Aorta (tissue), 5 donors: Measurements from ENCODE around the gene COL6A1. TPM values are rescaled to one million over a fixed set of nuclear protein-coding genes. Genes with fewer than 3 reads are reported as not detected.
"Not testable (repeated sequence)": the region's sequence is repeated elsewhere in the genome, so short reads cannot be mapped to it uniquely, and the experiment has no call there.

ENCODE experiments used
- ATAC-seq: fragments of 200-7000 bp; cut with Tn5 transposase; one replicate; pipeline ENCODE4 v1.9.1; 2022; ENCODE audit warnings: moderate library complexity; ENCODE audit not compliant: low FRiP score
- DNase-seq, 2 donors: peaks; one replicate each; pipeline ENCODE4 v3.0.0-alpha.2; 2020
- H3K27ac ChIP-seq, 2 donors: one replicate each; pipeline ENCODE4 v1.5.1; 2013; ENCODE audit warnings: low read length in 2 of 2, mild to moderate bottlenecking in 2 of 2, moderate library complexity in 2 of 2, control low read depth in 1 of 2, inconsistent platforms in 1 of 2, low read depth in 1 of 2
- H3K27me3 ChIP-seq, 2 donors: one replicate each; pipeline ENCODE4 v1.6.1; 2013; ENCODE audit warnings: control low read depth in 1 of 2, low read length in 1 of 2, mild to moderate bottlenecking in 1 of 2, moderate library complexity in 1 of 2; ENCODE audit not compliant: insufficient read depth in 2 of 2, control insufficient read depth in 1 of 2
- H3K36me3 ChIP-seq, 2 donors: one replicate each; pipeline ENCODE4 v1.6.1; 2013; ENCODE audit warnings: control low read depth in 1 of 2, low read length in 1 of 2, mild to moderate bottlenecking in 1 of 2; ENCODE audit not compliant: insufficient read depth in 2 of 2, control insufficient read depth in 1 of 2
- H3K4me1 ChIP-seq, 2 donors: one replicate each; pipeline ENCODE4 v1.6.1; 2013; ENCODE audit warnings: low read length in 2 of 2, control low read depth in 1 of 2, mild to moderate bottlenecking in 1 of 2, moderate library complexity in 1 of 2; ENCODE audit not compliant: insufficient read depth in 2 of 2, control insufficient read depth in 1 of 2
- H3K4me3 ChIP-seq, 2 donors: one replicate each; pipeline ENCODE4 v1.5.1; 2013; ENCODE audit warnings: low read length in 2 of 2, control low read depth in 1 of 2, mild to moderate bottlenecking in 1 of 2
- H3K9me3 ChIP-seq: one replicate; pipeline ENCODE4 v1.6.1; 2013; ENCODE audit warnings: mild to moderate bottlenecking, low read length; ENCODE audit not compliant: control insufficient read depth
- WGBS, 2 donors: extraction: QIAGEN DNeasy Blood & Tissue Kit; methylation state at CpG; one replicate each; pipeline ENCODE4 v1.1.7; 2013; 5-methylcytosine and 5-hydroxymethylcytosine counted together
- intact Hi-C, 2 donors: fragments of 100-400 bp; cut with DNase I; formaldehyde crosslinking; loops; one replicate each; pipeline versions ENCODE4 v1.14.2 to v1.15.0; 2022
- polyA plus RNA-seq, 2 donors: library from polyadenylated mRNA; stranded (reverse); fragments of 200-250 nt; gene quantifications; one replicate each; pipeline ENCODE4 v1.2.3, GENCODE V29; 2013
- total RNA-seq, 2 donors: library from RNA; stranded (reverse); fragmentation: NEBNext Ultra II Directional; extraction: Animal tissue kit (Norgen Biotek cat#: 25700); gene quantifications; one replicate each; pipeline ENCODE4 v1.2.1, GENCODE V29; 2021
- donor health status: healthy with polysubstance abuse.
- donor health status: Bipolar disorder and iron deficiency.
- donor health status: DM: no; HTN: no; CAD: no.
- donor health status: DM: no; HTN: no; CAD: no.
- donor health status: DM: yes; HTN: yes; CAD: no.

COL6A1 gene
- total and polyA plus RNA-seq, 4 donors = 156 to 1,773 (median 525) TPM

DNA sequence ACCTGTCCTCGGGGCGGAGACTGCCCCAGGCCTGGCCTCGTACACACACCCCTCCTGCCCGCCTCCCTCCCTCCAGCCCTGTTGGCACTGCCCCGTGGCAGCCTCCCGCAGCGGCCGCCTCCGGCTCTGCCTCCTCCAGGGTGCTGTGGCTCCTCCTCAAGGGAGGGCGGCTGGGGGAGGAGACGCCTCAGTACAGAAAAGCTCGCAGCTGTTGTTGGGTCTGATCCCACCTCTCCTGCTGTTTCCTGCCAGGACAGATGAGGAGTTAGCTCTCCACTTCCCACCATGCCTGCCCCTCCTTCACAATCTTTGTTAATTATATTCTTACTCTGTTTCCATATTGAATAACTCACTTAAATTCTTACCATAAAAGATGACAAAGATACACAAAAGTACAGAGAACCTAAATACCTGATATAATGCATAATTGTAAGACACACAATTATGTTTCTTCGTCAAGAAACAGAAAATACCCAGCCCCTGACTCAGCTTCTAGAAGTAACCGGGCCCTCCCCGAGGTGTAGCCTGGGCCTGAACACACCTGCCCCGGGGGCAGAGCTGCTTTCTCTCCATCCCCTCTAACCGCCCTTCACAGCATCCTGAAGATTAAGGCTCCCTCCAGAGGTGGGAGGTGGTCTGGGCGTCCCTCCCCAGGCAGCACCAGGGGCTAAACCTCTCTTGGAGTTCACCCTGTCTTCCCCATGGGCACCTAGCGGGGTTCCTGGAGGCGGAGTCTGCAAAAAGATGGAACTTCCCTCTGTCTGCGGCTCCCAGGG, 30.6 kb upstream of the COL6A1 start:
- ATAC-seq (peak; percentile 71), DNase-seq (peak; percentile 90)
- Histone ChIP-seq H3K36me3 (no peaks in the 10 kb centered on the region), H3K27ac (peak overlapping the region in 1 of 2 donors; percentile 69), H3K9me3 (no peaks in the 10 kb centered on the region), H3K27me3 (no peaks in the 10 kb centered on the region), H3K4me3 (no peak overlapping the region), H3K4me1 (peaks cover 0 to 4% of the 10 kb centered on the region in 2 donors)
- intact Hi-C loops = no loop called here
- WGBS, 2 donors = 24 to 28% methylated on average over 20 to 21 of the region's 21 CpGs

DNA sequence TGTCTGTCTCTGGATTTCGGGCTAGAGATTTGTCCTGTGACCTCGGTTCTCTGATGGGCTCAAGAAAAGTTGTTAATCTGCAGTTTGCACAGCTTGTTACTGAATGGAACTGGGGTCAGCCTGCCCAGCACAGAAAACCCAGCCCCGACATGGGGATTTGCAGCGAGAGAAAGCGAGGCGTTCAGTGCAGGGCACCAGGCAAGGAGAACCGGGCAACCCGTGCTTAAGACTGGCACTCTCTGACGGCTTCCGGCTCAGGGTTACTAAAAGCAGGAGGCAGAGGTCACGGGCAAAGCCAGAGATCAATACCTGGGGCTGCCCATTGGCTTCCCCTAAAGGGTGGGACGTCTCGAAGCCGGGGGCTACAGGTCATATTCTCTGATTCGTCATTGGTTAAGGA, 29.9 kb upstream of the COL6A1 start:
- Histone ChIP-seq H3K27ac (peak overlapping the region in 1 of 2 donors; percentile 69), H3K4me1 (peaks cover 0 to 4% of the 10 kb centered on the region in 2 donors), H3K27me3 (no peaks in the 10 kb centered on the region), H3K9me3 (no peaks in the 10 kb centered on the region), H3K4me3 (no peak overlapping the region), H3K36me3 (no peaks in the 10 kb centered on the region)
- WGBS, 2 donors = 85 to 90% methylated on average over 15 of the region's 15 CpGs
- DNase-seq (no peak), ATAC-seq (no peak)
- intact Hi-C loops = no loop called here

DNA sequence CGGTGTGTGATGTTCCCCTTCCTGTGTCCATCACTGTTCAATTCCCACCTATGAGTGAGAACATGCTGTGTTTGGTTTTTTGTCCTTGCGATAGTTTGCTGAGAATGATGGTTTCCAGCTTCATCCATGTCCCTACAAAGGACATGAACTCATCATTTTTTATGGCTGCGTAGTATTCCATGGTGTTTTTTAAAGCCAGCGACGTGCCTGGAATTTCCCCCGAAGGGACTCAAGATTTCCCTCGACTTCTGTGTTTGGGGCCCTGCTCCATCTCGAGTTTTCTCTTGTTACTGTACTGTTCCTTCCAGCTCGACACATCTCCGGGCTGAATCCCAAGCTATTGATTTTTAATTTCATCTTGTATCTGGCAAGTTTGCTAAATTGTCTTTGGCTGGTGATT, 29.0 kb upstream of the COL6A1 start:
- peak overlapping the region; percentile 94 to 100 for H3K27ac ChIP-seq
- 73% methylated on average over 10 of the region's 10 CpGs for WGBS, 2 donors
- H3K27me3 ChIP-seq, ATAC-seq, DNase-seq, H3K9me3 ChIP-seq, H3K36me3 ChIP-seq, H3K4me3 ChIP-seq, intact Hi-C loops, H3K4me1 ChIP-seq: not testable (repeated sequence)

DNA sequence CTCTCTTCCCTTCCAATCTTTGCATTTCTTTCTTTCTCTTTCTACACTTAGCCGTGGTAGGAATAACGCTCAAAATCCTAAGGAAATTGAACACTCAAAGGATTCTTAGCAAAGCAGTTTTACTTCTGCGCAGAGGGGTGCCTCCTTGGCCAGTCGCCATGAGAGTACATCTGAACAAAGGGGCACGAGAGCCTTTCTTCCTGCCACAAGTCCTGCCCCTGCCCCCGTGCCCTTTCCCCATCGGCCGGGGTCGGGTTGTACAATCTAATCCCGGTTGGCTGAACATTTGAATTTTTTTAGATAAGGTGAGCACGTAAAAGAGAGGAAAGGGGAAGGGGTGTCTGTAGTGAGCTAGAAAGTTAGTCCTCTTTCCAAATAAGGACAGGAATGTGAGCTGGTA, 28.6 kb upstream of the COL6A1 start:
- no peak for DNase-seq
- ATAC-seq = no peak
- H3K4me3 ChIP-seq = no peak overlapping the region
- intact Hi-C loops = no loop called here
- H3K9me3 ChIP-seq = no peaks in the 10 kb centered on the region
- H3K36me3 ChIP-seq = no peaks in the 10 kb centered on the region
- peaks cover 0 to 4% of the 10 kb centered on the region in 2 donors for H3K4me1 ChIP-seq
- 14 to 20% methylated on average over 11 of the region's 11 CpGs for WGBS, 2 donors
- peak overlapping the region; percentile 94 to 100 for H3K27ac ChIP-seq
- H3K27me3 ChIP-seq = no peaks in the 10 kb centered on the region

DNA sequence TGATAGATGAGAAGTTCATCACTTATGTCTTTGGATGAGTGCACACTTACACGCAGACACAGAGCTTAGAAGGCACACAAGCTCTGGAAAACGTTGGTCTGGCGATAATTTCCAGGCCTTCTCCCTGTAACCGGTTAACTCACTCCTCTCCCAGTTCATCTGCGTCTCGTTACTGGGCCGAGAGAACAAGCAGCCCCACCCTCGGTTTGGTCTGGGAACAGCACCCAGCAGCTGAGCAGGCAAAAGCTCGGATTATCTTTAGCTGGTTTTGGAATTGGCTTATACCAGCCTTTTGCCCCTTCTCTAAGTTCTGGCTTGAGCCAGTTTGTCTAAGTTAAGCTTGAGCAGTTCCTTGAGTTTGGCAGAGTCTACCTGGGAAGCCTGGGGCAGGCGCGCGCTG, 27.3 kb upstream of the COL6A1 start:
- Histone ChIP-seq H3K9me3 (no peaks in the 10 kb centered on the region), H3K27ac (peak overlapping the region; percentile 97 to 100), H3K4me1 (peaks cover 0 to 4% of the 10 kb centered on the region in 2 donors), H3K4me3 (no peak overlapping the region), H3K27me3 (no peaks in the 10 kb centered on the region), H3K36me3 (no peaks in the 10 kb centered on the region)
- DNase-seq = peak in 1 of 2 donors; percentile 72
- 5 to 6% methylated on average over 12 of the region's 12 CpGs for WGBS, 2 donors
- intact Hi-C loops = no loop called here
- no peak for ATAC-seq

DNA sequence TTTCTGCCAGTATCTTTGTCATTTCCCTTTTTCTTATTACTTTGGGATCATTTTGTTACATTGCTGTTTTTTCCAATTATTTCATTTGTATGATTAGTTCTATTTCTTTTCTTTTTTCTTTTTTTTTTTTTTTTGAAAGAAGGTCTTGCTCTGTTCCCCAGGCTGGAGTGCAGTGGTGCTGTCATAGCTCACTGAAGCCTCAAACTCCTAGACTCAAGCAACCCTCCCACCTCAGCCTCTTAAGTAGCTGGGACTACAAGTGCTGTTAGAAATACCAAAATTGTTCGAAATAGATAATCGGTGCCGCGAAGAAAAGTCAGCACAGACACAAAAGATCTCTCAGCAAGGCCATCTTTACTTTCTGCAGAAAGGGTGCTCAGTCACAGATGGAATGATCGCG, 26.6 kb upstream of the COL6A1 start:
- intact Hi-C loops = no loop called here
- 96% methylated on average over 6 of the region's 6 CpGs for WGBS, 2 donors

DNA sequence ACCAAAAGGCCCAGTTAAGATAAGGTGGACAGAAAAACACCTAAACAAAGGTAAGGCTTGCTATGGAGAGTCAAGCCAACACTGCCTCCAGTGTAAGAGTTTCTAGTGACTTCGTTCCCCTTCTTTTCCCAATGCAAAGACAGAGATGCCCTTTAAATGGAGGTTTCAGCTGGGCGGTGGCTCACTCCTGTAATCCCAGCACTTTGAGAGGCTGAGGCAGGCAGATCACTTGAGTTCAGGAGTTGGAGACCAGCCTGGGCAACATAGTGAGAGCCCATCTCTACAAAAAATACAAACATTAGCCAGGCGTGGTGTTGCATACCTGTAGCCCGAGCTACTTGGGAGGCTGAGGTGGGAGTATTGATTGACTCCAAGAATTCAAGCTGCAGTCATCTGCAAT, 24.0 kb upstream of the COL6A1 start:
- Histone ChIP-seq H3K27me3 (no peaks in the 10 kb centered on the region), H3K4me3 (no peak overlapping the region), H3K36me3 (no peaks in the 10 kb centered on the region), H3K4me1 (peaks cover 0 to 4% of the 10 kb centered on the region in 2 donors), H3K9me3 (no peaks in the 10 kb centered on the region), H3K27ac (peak overlapping the region; percentile 79 to 94)
- DNase-seq (no peak), ATAC-seq (no peak)
- 59 to 60% methylated on average over 4 of the region's 4 CpGs for WGBS, 2 donors
- intact Hi-C loops = no loop called here

More for the DNA sequence above, 26.6 kb upstream of the COL6A1 start:
- ATAC-seq (no peak), DNase-seq (no peak)
- Histone ChIP-seq H3K4me3 (no peak overlapping the region), H3K9me3 (no peaks in the 10 kb centered on the region), H3K36me3 (no peaks in the 10 kb centered on the region), H3K4me1 (peaks cover 0 to 4% of the 10 kb centered on the region in 2 donors), H3K27ac (peak overlapping the region; percentile 23 to 100), H3K27me3 (no peaks in the 10 kb centered on the region)

DNA sequence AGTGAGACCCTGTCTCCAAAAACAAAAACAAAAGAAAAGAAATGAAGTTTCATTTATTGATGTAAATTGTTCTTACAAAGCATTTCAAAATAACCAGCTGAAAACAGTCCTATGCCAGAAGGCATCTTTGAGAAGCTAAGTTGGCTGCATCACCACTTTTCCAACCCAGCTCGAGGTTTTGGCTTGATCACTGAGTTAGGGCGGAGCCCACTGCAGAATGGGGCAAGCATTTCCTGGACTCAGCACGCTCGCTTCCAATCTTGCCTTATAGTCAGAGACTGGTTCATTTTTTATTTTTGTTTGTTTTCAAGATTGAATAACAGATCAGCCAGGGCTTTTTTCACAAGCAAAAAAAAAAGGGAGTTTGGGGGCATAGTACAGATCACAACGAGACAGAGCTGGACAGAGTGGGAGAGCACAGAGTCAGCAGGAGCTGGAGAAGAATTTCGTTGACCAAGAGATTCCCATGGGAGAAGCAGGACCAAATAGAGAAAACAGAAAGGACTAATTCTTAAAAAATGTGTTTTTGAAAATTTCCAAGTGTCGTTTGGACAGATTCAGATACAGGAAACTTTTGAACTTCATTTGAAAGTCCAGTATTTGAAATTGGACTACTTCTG, 23.5 kb upstream of the COL6A1 start:
- Histone ChIP-seq H3K27me3 (no peaks in the 10 kb centered on the region), H3K36me3 (no peaks in the 10 kb centered on the region), H3K27ac (peak overlapping the region; percentile 85 to 94), H3K4me1 (peaks cover 0 to 4% of the 10 kb centered on the region in 2 donors), H3K4me3 (no peak overlapping the region), H3K9me3 (no peaks in the 10 kb centered on the region)
- ATAC-seq (peak; percentile 86), DNase-seq (peak; percentile 79 to 83)
- intact Hi-C loops = loop anchor here in 1 of 2 donors (2.0 kb wide), 1 partner anchor 15 kb away; no protein-coding TSS in a partner anchor
- 1 to 4% methylated on average over 7 of the region's 7 CpGs for WGBS, 2 donors
